DMS53 treated with DMSO at 0.1 percent for 48 hours (cell line): ENCODE data around the gene CCDC175.

Experiments used
- DNase-seq: peaks from one replicate; lab custom pipeline; 2025; ENCODE audit not compliant: unreplicated experiment; lab: John Stamatoyannopoulos, UW

CCDC175 gene

GRCh38 chr14:59576332-59577294 lies at the start of gene CCDC175:
TSS of gene CCDC175 (minus strand) at chr14:59576812. CDS start at chr14:59576775, 37 bp downstream.
- peak; percentile 73 for DNase-seq

GRCh38 chr14:59622631-59623030 lies 46.0 kb upstream of the CCDC175 start:
- DNase-seq: no peak

GRCh38 chr14:59619061-59619460 lies 42.4 kb upstream of the CCDC175 start:
- no peak for DNase-seq

GRCh38 chr14:59601056-59601455 lies 24.4 kb upstream of the CCDC175 start:
- DNase-seq: no peak

GRCh38 chr14:59600211-59600945 lies 23.8 kb upstream of the CCDC175 start:
- no peak for DNase-seq

GRCh38 chr14:59595071-59595470 lies 18.5 kb upstream of the CCDC175 start:
- DNase-seq: no peak

GRCh38 chr14:59591641-59592370 lies 15.2 kb upstream of the CCDC175 start:
- no peak for DNase-seq

GRCh38 chr14:59588101-59588500 lies 11.5 kb upstream of the CCDC175 start:
- no peak for DNase-seq

- no peak for DNase-seq
Measured at GRCh38 chr14:59585891-59586554, 9.4 kb upstream of the CCDC175 start.

GRCh38 chr14:59583755-59584154 lies 7.1 kb upstream of the CCDC175 start:
- DNase-seq: no peak

GRCh38 chr14:59582845-59583509 lies 6.4 kb upstream of the CCDC175 start:
- no peak for DNase-seq

- DNase-seq: no peak
Measured at GRCh38 chr14:59582161-59582560, 5.5 kb upstream of the CCDC175 start.

GRCh38 chr14:59580911-59581310 lies 4.3 kb upstream of the CCDC175 start:
- no peak for DNase-seq

GRCh38 chr14:59570122-59570521 lies 6.5 kb downstream of the CCDC175 start:
- DNase-seq: no peak

GRCh38 chr14:59566725-59567124 lies 9.9 kb downstream of the CCDC175 start:
- DNase-seq: peak; percentile 1

GRCh38 chr14:59566296-59566695 lies 10.3 kb downstream of the CCDC175 start:
- no peak for DNase-seq

GRCh38 chr14:59565087-59565486 lies 11.5 kb downstream of the CCDC175 start:
- DNase-seq: no peak

GRCh38 chr14:59564366-59564765 lies 12.2 kb downstream of the CCDC175 start:
- no peak for DNase-seq

- no peak for DNase-seq
Measured at GRCh38 chr14:59547310-59547709, 29.3 kb downstream of the CCDC175 start.

- no peak for DNase-seq
Measured at GRCh38 chr14:59543873-59544272, 32.7 kb downstream of the CCDC175 start.
